ENCODE results near the gene BIRC7. TPM values are rescaled to one million over a fixed set of nuclear protein-coding genes. Genes with fewer than 3 reads are reported as not detected.

Gene BIRC7
- total RNA-seq, 1 experiment from 2014 or later, result 0.17 TPM

DNA sequence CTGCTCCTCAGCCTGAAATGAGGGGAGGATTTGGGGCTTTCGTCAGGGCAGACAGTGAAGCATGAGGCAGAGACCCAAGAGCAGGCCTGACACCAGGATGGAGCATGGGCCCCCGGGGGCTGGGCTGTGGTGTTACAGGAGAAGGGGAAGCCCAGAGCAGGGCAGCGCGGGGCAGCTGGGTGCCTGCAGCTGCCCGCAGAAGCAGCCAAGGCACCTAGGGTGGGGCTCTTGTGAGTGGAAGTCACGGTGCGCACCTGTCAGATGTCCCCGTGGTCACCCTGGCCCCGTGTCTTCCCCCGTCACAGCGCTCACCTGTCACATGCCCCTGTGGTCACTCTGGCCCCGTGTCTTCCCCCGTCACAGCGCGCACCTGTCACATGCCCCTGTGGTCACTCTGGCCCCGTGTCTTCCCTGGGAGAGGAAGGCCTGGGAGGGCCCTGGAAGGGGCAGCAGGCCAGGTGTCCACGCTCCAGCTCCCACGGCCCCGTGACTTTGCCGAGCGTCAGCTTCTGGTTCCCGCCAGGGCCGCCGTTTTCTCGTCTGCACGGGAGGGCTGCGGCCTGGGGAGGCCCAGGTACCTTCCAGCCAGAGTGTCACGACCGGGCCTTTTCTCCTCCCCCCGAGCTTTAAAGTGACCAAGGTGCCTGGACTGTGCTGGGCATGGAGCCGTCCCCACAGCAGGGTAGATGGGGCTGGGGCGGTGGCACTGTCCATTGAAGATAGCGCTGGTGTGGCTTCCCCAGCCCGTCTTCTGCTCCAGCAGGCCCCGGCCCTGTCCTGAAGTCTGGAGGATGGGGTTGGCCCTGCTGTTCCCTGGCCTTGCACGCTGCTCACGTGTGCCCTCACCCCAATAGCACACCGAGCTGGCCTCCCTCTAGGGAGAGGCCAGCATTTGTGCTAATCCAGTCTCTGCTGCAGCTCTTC lies 46.3 kb downstream of the BIRC7 start:
- ATAC-seq, result no peak
- DNase-seq (ENCODE audit: low spot score), result no peak
- no peak for TF ChIP-seq ZMAT4 (CRISPR knock-in tag; IDR thresholded peaks at IDR 0.05)
- H3K27ac Mint-ChIP-seq, result no peak overlapping the region
- H3K27me3 Mint-ChIP-seq (ENCODE audit: low read depth), result no peaks in the 10 kb centered on the region
- no peaks in the 10 kb centered on the region for H3K9me3 Mint-ChIP-seq
- H3K36me3 Mint-ChIP-seq, result peaks cover 26% of the 10 kb centered on the region
- H3K4me3 Mint-ChIP-seq, result no peak overlapping the region
- H3K4me1 Mint-ChIP-seq, result no peaks in the 10 kb centered on the region
- ChIA-PET CTCF (interaction anchor here (0.6 to 4.7 kb wide), 16 partner anchors 9 to 757 kb away, joined by 3 to 66 read pairs (median 4); partner anchors contain the start of genes ARFGAP1 and BIRC7), POLR2A (no interaction called here)

DNA sequence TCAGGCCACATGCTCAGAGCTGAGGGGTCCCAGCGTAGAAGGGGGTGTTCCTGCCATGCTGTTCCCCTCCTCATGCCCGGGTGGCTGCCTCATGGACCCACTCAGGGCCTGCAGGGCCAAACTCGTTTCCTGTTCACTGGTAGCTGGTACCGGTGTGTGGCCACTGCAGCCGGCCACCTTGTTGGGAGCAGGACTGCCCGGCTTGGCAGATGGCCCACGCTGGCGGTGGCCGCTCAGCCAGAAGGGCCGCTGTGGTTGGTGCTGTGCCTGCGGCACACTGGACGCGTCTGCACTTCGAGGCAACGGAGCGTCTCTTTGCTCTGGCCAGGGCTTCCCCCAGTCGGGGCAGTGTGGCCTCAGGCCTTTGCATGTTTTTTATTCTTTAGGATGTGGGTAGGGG lies 47.2 kb downstream of the BIRC7 start:
- TF ChIP-seq TCF7 (CRISPR knock-in tag; IDR thresholded peaks at IDR 0.05; ENCODE audit: low read depth), result no peak
- TF ChIP-seq, protein P1, sequence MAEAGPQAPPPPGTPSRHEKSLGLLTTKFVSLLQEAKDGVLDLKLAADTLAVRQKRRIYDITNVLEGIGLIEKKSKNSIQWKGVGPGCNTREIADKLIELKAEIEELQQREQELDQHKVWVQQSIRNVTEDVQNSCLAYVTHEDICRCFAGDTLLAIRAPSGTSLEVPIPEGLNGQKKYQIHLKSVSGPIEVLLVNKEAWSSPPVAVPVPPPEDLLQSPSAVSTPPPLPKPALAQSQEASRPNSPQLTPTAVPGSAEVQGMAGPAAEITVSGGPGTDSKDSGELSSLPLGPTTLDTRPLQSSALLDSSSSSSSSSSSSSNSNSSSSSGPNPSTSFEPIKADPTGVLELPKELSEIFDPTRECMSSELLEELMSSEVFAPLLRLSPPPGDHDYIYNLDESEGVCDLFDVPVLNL (CRISPR knock-in tag; IDR thresholded peaks at IDR 0.05; ENCODE audit: borderline replicate concordance, low read depth), result no peak
- no peak for TF ChIP-seq CBFB (CRISPR knock-in tag; IDR thresholded peaks at IDR 0.05; ENCODE audit: low read depth)
- TF ChIP-seq IRF2 (CRISPR knock-in tag; IDR thresholded peaks at IDR 0.05; ENCODE audit: borderline replicate concordance, low read depth), result no peak
- no peak for TF ChIP-seq FOXP1 (CRISPR knock-in tag; IDR thresholded peaks at IDR 0.05; ENCODE audit: borderline replicate concordance)
- TF ChIP-seq, protein P2, sequence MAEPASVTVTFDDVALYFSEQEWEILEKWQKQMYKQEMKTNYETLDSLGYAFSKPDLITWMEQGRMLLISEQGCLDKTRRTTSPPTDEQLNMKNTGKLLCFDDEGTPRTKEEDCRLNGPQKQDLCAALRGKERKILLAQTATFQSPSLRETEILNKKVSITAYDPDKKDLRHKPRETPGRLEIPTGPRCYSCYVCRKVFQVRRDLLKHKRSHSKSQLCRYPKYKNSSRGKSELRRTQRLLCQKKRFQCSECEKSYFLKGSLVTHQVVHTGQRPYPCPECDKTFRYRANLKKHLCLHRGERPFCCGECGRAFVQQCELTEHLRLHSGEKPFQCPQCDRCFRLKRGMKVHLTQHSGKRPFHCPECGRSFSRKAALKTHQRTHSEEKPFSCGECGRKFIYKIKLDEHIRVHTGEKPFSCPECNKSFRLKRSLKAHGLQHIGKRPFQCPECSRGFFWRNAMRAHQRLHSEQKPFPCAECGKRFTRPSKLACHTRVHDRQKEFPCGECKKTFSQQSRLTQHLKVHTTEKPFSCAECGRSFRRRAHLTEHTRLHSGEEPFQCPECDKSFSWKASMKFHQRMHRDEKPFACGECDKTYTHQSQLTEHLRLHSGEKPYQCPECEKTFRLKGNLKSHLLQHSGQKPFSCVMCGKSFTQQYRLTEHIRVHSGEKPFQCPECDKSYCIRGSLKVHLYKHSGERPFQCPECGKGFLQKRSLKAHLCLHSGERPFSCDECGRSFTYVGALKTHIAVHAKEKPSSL (CRISPR knock-in tag; conservative IDR thresholded peaks at IDR 0.05), result no peak
- no peak for TF ChIP-seq ZNF396 (CRISPR knock-in tag; IDR thresholded peaks at IDR 0.05; ENCODE audit: borderline replicate concordance)
- no peak for TF ChIP-seq NR2C2 (CRISPR knock-in tag; IDR thresholded peaks at IDR 0.05)
- no peak for TF ChIP-seq ZNF121 (CRISPR knock-in tag; IDR thresholded peaks at IDR 0.05)
- no peak for TF ChIP-seq TEAD4 (CRISPR knock-in tag; IDR thresholded peaks at IDR 0.05)
- no peak for TF ChIP-seq ZNF317 (CRISPR knock-in tag; IDR thresholded peaks at IDR 0.05; ENCODE audit: borderline replicate concordance, low read depth)
- no peak for TF ChIP-seq NR3C1 (CRISPR knock-in tag; conservative IDR thresholded peaks at IDR 0.05; ENCODE audit: low read depth)
- TF ChIP-seq SOX15 (CRISPR knock-in tag; IDR thresholded peaks at IDR 0.05), result no peak
- TF ChIP-seq, protein P3, sequence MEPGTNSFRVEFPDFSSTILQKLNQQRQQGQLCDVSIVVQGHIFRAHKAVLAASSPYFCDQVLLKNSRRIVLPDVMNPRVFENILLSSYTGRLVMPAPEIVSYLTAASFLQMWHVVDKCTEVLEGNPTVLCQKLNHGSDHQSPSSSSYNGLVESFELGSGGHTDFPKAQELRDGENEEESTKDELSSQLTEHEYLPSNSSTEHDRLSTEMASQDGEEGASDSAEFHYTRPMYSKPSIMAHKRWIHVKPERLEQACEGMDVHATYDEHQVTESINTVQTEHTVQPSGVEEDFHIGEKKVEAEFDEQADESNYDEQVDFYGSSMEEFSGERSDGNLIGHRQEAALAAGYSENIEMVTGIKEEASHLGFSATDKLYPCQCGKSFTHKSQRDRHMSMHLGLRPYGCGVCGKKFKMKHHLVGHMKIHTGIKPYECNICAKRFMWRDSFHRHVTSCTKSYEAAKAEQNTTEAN (CRISPR knock-in tag; IDR thresholded peaks at IDR 0.05), result no peak
- no peak for TF ChIP-seq ETV6 (CRISPR knock-in tag; IDR thresholded peaks at IDR 0.05)
- no peak for TF ChIP-seq FOXK1 (CRISPR knock-in tag; IDR thresholded peaks at IDR 0.05)
- TF ChIP-seq SMAD3 (CRISPR knock-in tag; IDR thresholded peaks at IDR 0.05; ENCODE audit: borderline replicate concordance), result no peak
- no peak for TF ChIP-seq NR1H2 (CRISPR knock-in tag; IDR thresholded peaks at IDR 0.05)
- H3K27me3 Mint-ChIP-seq (ENCODE audit: low read depth), result no peaks in the 10 kb centered on the region
- no peak overlapping the region for H3K27ac Mint-ChIP-seq
- DNase-seq (ENCODE audit: low spot score) (no peak), ATAC-seq (no peak)
- H3K4me1 Mint-ChIP-seq, result no peaks in the 10 kb centered on the region
- POLR2A ChIA-PET, result no interaction called here
- no peak overlapping the region for H3K4me3 Mint-ChIP-seq
- H3K9me3 Mint-ChIP-seq, result no peaks in the 10 kb centered on the region
- CTCF ChIA-PET, result interaction anchor here (0.8 to 4.7 kb wide), 2 partner anchors 10 to 59 kb away, joined by 9 to 66 read pairs; partner anchors contain the start of gene ARFGAP1
- H3K36me3 Mint-ChIP-seq, result peaks cover 21% of the 10 kb centered on the region

Measured in WTC11 (cell line).